SK-N-SH (cell line): ENCODE data around the gene DOK7. TPM values are rescaled to one million over a fixed set of nuclear protein-coding genes. Genes with fewer than 3 reads are reported as not detected.
A peak's percentile ranks its signal among the peaks of the same experiment; 100 is the strongest.

ENCODE experiments used
- CTCF ChIA-PET: fragments of 300-600, 350-600 bp; formaldehyde crosslinking; extraction: SDS; loops from one replicate; lab custom pipeline; 2021; lab: Yijun Ruan, JAX
- POLR2A ChIA-PET: fragments of 350-600 bp; sonication (Branson Sonifier 250); formaldehyde crosslinking; extraction: SDS; loops from one replicate; lab custom pipeline; 2020; ENCODE audit warnings: antibody characterized with exemption, inconsistent platforms; lab: Yijun Ruan, JAX
- DNase-seq: peaks from one replicate; pipeline ENCODE4 v3.0.0; 2012
- H2AFZ ChIP-seq: fragments of 200-600 bp; sonication (generic); 2 replicates; pipeline ENCODE4 v1.8.1; 2016; ENCODE audit warnings: antibody characterized with exemption, mild to moderate bottlenecking, low read depth
- H3F3A ChIP-seq: fragments of 200-600 bp; sonication (generic); replicated peaks from 2 replicates; pipeline ENCODE3; 2016; ENCODE audit warnings: antibody characterized with exemption, mild to moderate bottlenecking; ENCODE audit not compliant: insufficient read depth
- H3K27ac ChIP-seq, 2 experiments: fragments of 200-500 bp in 1 of 2; fragments of 200-600 bp in 1 of 2; sonication (Bioruptor generic) in 1 of 2; sonication (generic), shearing (Covaris generic) in 1 of 2; 2 replicates each; pipeline versions ENCODE4 v1.5.1 to v1.6.1; 2014 to 2016; ENCODE audit warnings: low read depth in 2 of 2, inconsistent platforms in 1 of 2, low read length in 1 of 2, mild to moderate bottlenecking in 1 of 2, mixed read lengths in 1 of 2
- H3K27me3 ChIP-seq: fragments of 200-600 bp; sonication (generic), shearing (Covaris generic); 2 replicates; pipeline ENCODE4 v1.6.1; 2016; ENCODE audit warnings: mixed run types; ENCODE audit not compliant: insufficient read depth
- H3K36me3 ChIP-seq, 2 experiments: fragments of 200-500 bp in 1 of 2; fragments of 200-600 bp in 1 of 2; sonication (Bioruptor generic) in 1 of 2; sonication (generic) in 1 of 2; replicated peaks in 1 of 2; 2 replicates each; pipeline versions ENCODE3 to v1.5.1; 2014 to 2016; ENCODE audit warnings: low read length in 1 of 2, mild to moderate bottlenecking in 1 of 2; ENCODE audit not compliant: insufficient read depth in 2 of 2, control insufficient read depth in 1 of 2
- H3K4me1 ChIP-seq, 2 experiments: fragments of 200-500 bp in 1 of 2; fragments of 200-600 bp in 1 of 2; sonication (Bioruptor generic) in 1 of 2; sonication (generic), shearing (Covaris generic) in 1 of 2; 2 replicates each; pipeline versions ENCODE4 v1.5.1 to v1.6.1; 2014 to 2016; ENCODE audit warnings: low read depth in 1 of 2, low read length in 1 of 2, mixed run types in 1 of 2; ENCODE audit not compliant: insufficient read depth in 2 of 2, control insufficient read depth in 1 of 2
- H3K4me2 ChIP-seq: fragments of 200-600 bp; sonication (generic), shearing (Covaris generic); 2 replicates; pipeline ENCODE4 v1.6.1; 2017; ENCODE audit warnings: mixed run types
- H3K4me3 ChIP-seq, 2 experiments: fragments of 200-500 bp in 1 of 2; fragments of 200-600 bp in 1 of 2; sonication (Bioruptor generic) in 1 of 2; sonication (generic), shearing (Covaris generic) in 1 of 2; 2 replicates each; pipeline versions ENCODE4 v1.5.1 to v1.8.1; 2014 to 2016; ENCODE audit warnings: low read depth in 2 of 2, inconsistent platforms in 1 of 2, low read length in 1 of 2, mild to moderate bottlenecking in 1 of 2, mixed read lengths in 1 of 2, moderate library complexity in 1 of 2
- H3K79me2 ChIP-seq: fragments of 200-600 bp; sonication (generic); 2 replicates; pipeline ENCODE4 v1.8.1; 2017; ENCODE audit warnings: mild to moderate bottlenecking; ENCODE audit not compliant: insufficient read depth
- H3K9ac ChIP-seq: fragments of 200-600 bp; sonication (generic); 2 replicates; pipeline ENCODE4 v1.6.1; 2017; ENCODE audit warnings: mixed run types
- H3K9me2 ChIP-seq: fragments of 200-600 bp; sonication (generic); 2 replicates; pipeline ENCODE4 v1.6.1; 2017; ENCODE audit warnings: mixed run types
- H3K9me3 ChIP-seq: fragments of 200-600 bp; sonication (generic); 2 replicates; pipeline ENCODE4 v1.6.1; 2017; ENCODE audit warnings: mixed run types, mild to moderate bottlenecking, moderate library complexity
- H4K20me1 ChIP-seq: fragments of 200-600 bp; sonication (generic); 2 replicates; pipeline ENCODE4 v1.6.1; 2017; ENCODE audit warnings: mild to moderate bottlenecking, mixed run types; ENCODE audit not compliant: insufficient read depth
- CHD2 ChIP-seq: fragments of 150-350 bp; IDR thresholded peaks from 2 replicates; pipeline ENCODE4 v1.6.1; 2018; ENCODE audit warnings: low read length; ENCODE audit not compliant: partially characterized antibody
- CTCF ChIP-seq: fragments of 200-600 bp; sonication (generic); IDR thresholded peaks from 2 replicates; pipeline ENCODE4 v1.6.1; 2017; ENCODE audit warnings: antibody characterized with exemption, mild to moderate bottlenecking, moderate library complexity
- FOXJ3 ChIP-seq: sonication (generic); formaldehyde crosslinking; IDR thresholded peaks from 2 replicates; pipeline ENCODE4 v1.5.1; 2020; ENCODE audit warnings: mild to moderate bottlenecking, missing genetic modification reagents
- FOXM1 ChIP-seq: IDR thresholded peaks from 2 replicates; pipeline ENCODE4 v1.4.0; 2012; ENCODE audit warnings: low read depth, mild to moderate bottlenecking
- GABPA ChIP-seq: IDR thresholded peaks from 2 replicates; pipeline ENCODE4 v1.4.0; 2012; ENCODE audit warnings: low read depth, mild to moderate bottlenecking
- GATA2 ChIP-seq: sonication (generic); formaldehyde crosslinking; IDR thresholded peaks from 2 replicates; pipeline ENCODE4 v1.5.0; 2020; ENCODE audit warnings: mild to moderate bottlenecking, missing genetic modification reagents
- JUND ChIP-seq: IDR thresholded peaks from 2 replicates; pipeline ENCODE4 v1.4.0; 2012
- MAX ChIP-seq: IDR thresholded peaks from 2 replicates; pipeline ENCODE4 v1.4.0; 2012; ENCODE audit warnings: low read depth
- MEF2A ChIP-seq: IDR thresholded peaks from 2 replicates; pipeline ENCODE4 v1.4.0; 2012; ENCODE audit warnings: low read depth, borderline replicate concordance
- NFIC ChIP-seq: IDR thresholded peaks from 2 replicates; pipeline ENCODE4 v1.4.0; 2012; ENCODE audit warnings: borderline replicate concordance
- PBX3 ChIP-seq: IDR thresholded peaks from 2 replicates; pipeline ENCODE4; 2012
- RCOR1 ChIP-seq: fragments of 150-350 bp; IDR thresholded peaks from 2 replicates; pipeline ENCODE4 v1.6.1; 2017; ENCODE audit warnings: antibody characterized with exemption, low read length
- RFX5 ChIP-seq: IDR thresholded peaks from 2 replicates; pipeline ENCODE4 v1.6.1; 2012; ENCODE audit warnings: mild to moderate bottlenecking, improper control_type of control experiment, low read length
- SIN3A ChIP-seq: IDR thresholded peaks from 2 replicates; pipeline ENCODE4 v1.6.1; 2012; ENCODE audit warnings: low read depth, mild to moderate bottlenecking, low read length, moderate library complexity, borderline replicate concordance
- SMC3 ChIP-seq: IDR thresholded peaks from 2 replicates; pipeline ENCODE4 v1.6.1; 2012; ENCODE audit warnings: low read depth, low read length, improper control_type of control experiment
- TCF12 ChIP-seq: IDR thresholded peaks from 2 replicates; pipeline ENCODE4 v1.4.0; 2012
- TEAD4 ChIP-seq: IDR thresholded peaks from 2 replicates; pipeline ENCODE4 v1.4.0; 2012; ENCODE audit warnings: mild to moderate bottlenecking, borderline replicate concordance; ENCODE audit not compliant: insufficient read depth
- USF1 ChIP-seq: IDR thresholded peaks from 2 replicates; pipeline ENCODE4 v1.4.0; 2012; ENCODE audit warnings: low read depth, borderline replicate concordance
- YY1 ChIP-seq: IDR thresholded peaks from 2 replicates; pipeline ENCODE4 v1.4.0; 2012; ENCODE audit warnings: low read depth, mild to moderate bottlenecking
- ZBTB33 ChIP-seq: IDR thresholded peaks from 2 replicates; pipeline ENCODE4 v1.4.0; 2012; ENCODE audit warnings: low read depth, borderline replicate concordance
- WGBS: methylation state at CpG from one replicate; pipeline ENCODE4 v1.1.6; 2017; ENCODE audit warnings: low lambda C conversion rate; 5-methylcytosine and 5-hydroxymethylcytosine counted together
- polyA plus RNA-seq, 3 experiments: library from polyadenylated mRNA; depleted of rRNA; stranded (reverse); fragments of >200 nt; gene quantifications; 2 replicates each; pipeline ENCODE4 v1.2.3, GENCODE V29; 2012

Gene DOK7
- polyA plus RNA-seq, 1 of the 3 experiments (the other 2 are of a cell fraction) = not detected

GRCh38 chr4:3530051-3530450 is 66.9 kb downstream of the DOK7 start:
- WGBS = 98% methylated on average over 14 of the region's 16 CpGs

More at GRCh38 chr4:3530051-3530450, 66.9 kb downstream of the DOK7 start:
- H4K20me1 ChIP-seq = peaks cover 52% of the 10 kb centered on the region
- no peaks in the 10 kb centered on the region for H3F3A ChIP-seq
- no peak for TF ChIP-seq FOXM1
- TF ChIP-seq SIN3A = no peak
- no peak for TF ChIP-seq MEF2A
- TF ChIP-seq ZBTB33 = no peak
- TF ChIP-seq GATA2 (CRISPR knock-in tag) = no peak
- no peak for TF ChIP-seq YY1
- no peak for TF ChIP-seq GABPA
- no peak for TF ChIP-seq USF1
- no peak for TF ChIP-seq CTCF
- no peak for TF ChIP-seq SMC3
- no peak for TF ChIP-seq TEAD4
- TF ChIP-seq MAX = no peak
- TF ChIP-seq RFX5 = no peak
- TF ChIP-seq JUND = no peak
- TF ChIP-seq CHD2 = no peak
- no peak for TF ChIP-seq FOXJ3 (CRISPR knock-in tag)
- TF ChIP-seq RCOR1 = no peak
- TF ChIP-seq TCF12 = no peak
- no peak for TF ChIP-seq PBX3
- TF ChIP-seq NFIC = no peak
- H3K27ac ChIP-seq = no peak overlapping the region
- H3K4me3 ChIP-seq = no peak overlapping the region
- H3K36me3 ChIP-seq = peaks cover 0 to 20% of the 10 kb centered on the region in 2 experiments
- H3K9ac ChIP-seq = no peak overlapping the region
- H3K27me3 ChIP-seq = no peaks in the 10 kb centered on the region
- no peak for DNase-seq
- no peaks in the 10 kb centered on the region for H3K9me2 ChIP-seq
- ChIA-PET CTCF (interaction anchor here (0.8 to 1.0 kb wide), 2 partner anchors 15 to 235 kb away, joined by 3 read pairs; no protein-coding TSS in a partner anchor), POLR2A (no interaction called here)
- H3K4me1 ChIP-seq = peaks cover 0 to 20% of the 10 kb centered on the region in 2 experiments; a peak in 1 of 4 replicates
- no peaks in the 10 kb centered on the region for H3K9me3 ChIP-seq
- H3K4me2 ChIP-seq = peak overlapping the region; percentile 95; the same call in 1 of the 2 replicates
- H2AFZ ChIP-seq = no peak overlapping the region
- peaks cover 45% of the 10 kb centered on the region for H3K79me2 ChIP-seq
